CD14-positive monocyte (primary cell): ENCODE measurements around the gene FAM200B. TPM values are rescaled to one million over a fixed set of nuclear protein-coding genes. Genes with fewer than 3 reads are reported as not detected.

Experiments
- DNase-seq, 3 donors: peaks; one replicate each; pipeline ENCODE4 v3.0.0-alpha.2; 2011 to 2022
- H2AFZ ChIP-seq: 2 replicates; pipeline ENCODE4 v1.6.0; 2012; ENCODE audit warnings: mild to moderate bottlenecking, low read depth, low read length, inconsistent platforms; ENCODE audit not compliant: insufficient read depth, poor library complexity, severe bottlenecking
- H3K27ac ChIP-seq, 2 donors: 1 replicate in 1 of 2; 2 replicates in 1 of 2; pipeline ENCODE4 v1.5.1; 2012 to 2013; ENCODE audit warnings: low read length in 2 of 2, control low read depth in 1 of 2, inconsistent platforms in 1 of 2, low read depth in 1 of 2, mild to moderate bottlenecking in 1 of 2
- H3K27me3 ChIP-seq, 2 donors: one replicate each; pipeline versions ENCODE4 v1.6.0 to v1.6.1; 2011 to 2013; ENCODE audit warnings: low read length in 2 of 2; ENCODE audit not compliant: control insufficient read depth in 2 of 2, insufficient read depth in 2 of 2
- H3K36me3 ChIP-seq, 2 donors: replicated peaks in 1 of 2; 1 replicate in 1 of 2; 2 replicates in 1 of 2; pipeline versions ENCODE4 v1.5.1 to v1.6.1; 2012 to 2013; ENCODE audit warnings: low read length in 2 of 2, control low read depth in 1 of 2, inconsistent platforms in 1 of 2, mild to moderate bottlenecking in 1 of 2; ENCODE audit not compliant: insufficient read depth in 2 of 2, control insufficient read depth in 1 of 2
- H3K4me1 ChIP-seq, 2 donors: 1 replicate in 1 of 2; 2 replicates in 1 of 2; pipeline versions ENCODE4 v1.5.1 to v1.6.1; 2012 to 2013; ENCODE audit warnings: low read length in 2 of 2, control low read depth in 1 of 2, inconsistent platforms in 1 of 2, mild to moderate bottlenecking in 1 of 2, moderate library complexity in 1 of 2; ENCODE audit not compliant: insufficient read depth in 2 of 2, control insufficient read depth in 1 of 2
- H3K4me2 ChIP-seq: replicated peaks from 2 replicates; pipeline ENCODE3; 2012; ENCODE audit warnings: low read length, moderate library complexity, mild to moderate bottlenecking; ENCODE audit not compliant: poor library complexity, severe bottlenecking; ENCODE audit errors: extremely low read depth
- H3K4me3 ChIP-seq, 3 experiments: fragments of 200-600 bp in 1 of 3; sonication (generic) in 1 of 3; replicated peaks in 1 of 3; 1 replicate in 2 of 3; 2 replicates in 1 of 3; pipeline ENCODE4 v1.5.1; 2011 to 2013; ENCODE audit warnings: low read length in 3 of 3, mild to moderate bottlenecking in 3 of 3, control low read depth in 2 of 3, low read depth in 2 of 3, inconsistent platforms in 1 of 3, moderate library complexity in 1 of 3
- H3K79me2 ChIP-seq: 2 replicates; pipeline ENCODE4 v1.6.0; 2012; ENCODE audit warnings: mild to moderate bottlenecking, control low read depth, inconsistent platforms, low read length, moderate library complexity; ENCODE audit not compliant: insufficient read depth
- H3K9ac ChIP-seq: 2 replicates; pipeline ENCODE4 v1.6.0; 2017; ENCODE audit warnings: low read length, mild to moderate bottlenecking; ENCODE audit not compliant: insufficient read depth, poor library complexity, severe bottlenecking
- H3K9me3 ChIP-seq, 2 donors: replicated peaks in 1 of 2; 1 replicate in 1 of 2; 2 replicates in 1 of 2; pipeline versions ENCODE4 v1.5.1 to v1.6.1; 2012 to 2013; ENCODE audit warnings: low read length in 2 of 2, control low read depth in 1 of 2; ENCODE audit not compliant: control insufficient read depth in 1 of 2, insufficient read depth in 1 of 2
- H4K20me1 ChIP-seq: 2 replicates; pipeline ENCODE4 v1.6.0; 2012; ENCODE audit warnings: mild to moderate bottlenecking, low read length, control low read depth, moderate library complexity; ENCODE audit not compliant: insufficient read depth
- H3K27ac Mint-ChIP-seq, 7 donors: one replicate each; pipeline ENCODE4 v1.8.0; 2020; ENCODE audit warnings: mild to moderate bottlenecking in 7 of 7, mixed read lengths in 7 of 7, moderate library complexity in 6 of 7, inconsistent platforms in 2 of 7
- H3K27me3 Mint-ChIP-seq, 3 donors: one replicate each; pipeline ENCODE4 v1.8.0; 2021 to 2022; ENCODE audit warnings: low read depth in 3 of 3, mild to moderate bottlenecking in 3 of 3, mixed read lengths in 3 of 3, moderate library complexity in 3 of 3, inconsistent platforms in 1 of 3
- H3K36me3 Mint-ChIP-seq, 2 donors: one replicate each; pipeline ENCODE4 v1.8.0; 2020; ENCODE audit warnings: mixed read lengths in 2 of 2, inconsistent platforms in 1 of 2, mild to moderate bottlenecking in 1 of 2
- H3K4me1 Mint-ChIP-seq: one replicate; pipeline ENCODE4 v1.8.0; 2020; ENCODE audit warnings: mild to moderate bottlenecking, mixed read lengths
- H3K4me3 Mint-ChIP-seq, 2 donors: one replicate each; pipeline ENCODE4 v1.8.0; 2020; ENCODE audit warnings: mild to moderate bottlenecking in 2 of 2, mixed read lengths in 2 of 2, moderate library complexity in 1 of 2
- H3K9me3 Mint-ChIP-seq, 7 donors: one replicate each; pipeline ENCODE4 v1.8.0; 2020 to 2022; ENCODE audit warnings: mixed read lengths in 7 of 7, mild to moderate bottlenecking in 6 of 7, moderate library complexity in 6 of 7, inconsistent platforms in 2 of 7
- WGBS: methylation state at CpG from one replicate; pipeline ENCODE4 v1.1.5; 2013; ENCODE audit warnings: missing lambda C conversion rate; ENCODE audit not compliant: insufficient coverage; 5-methylcytosine and 5-hydroxymethylcytosine counted together
- intact Hi-C, 2 donors: fragments of 100-400 bp; cut with micrococcal nuclease; formaldehyde crosslinking; loops; one replicate each; pipeline versions ENCODE4 v1.15.0 to v1.15.1; 2023
- polyA plus RNA-seq, 3 donors: library from polyadenylated mRNA; depleted of rRNA in 1 of 3; unstranded in 2 of 3; stranded (reverse) in 1 of 3; fragments of 300-500 nt in 2 of 3; fragments of >200 nt in 1 of 3; fragmentation: Illumina TruSeq in 2 of 3; gene quantifications; 1 replicate in 2 of 3; 2 replicates in 1 of 3; pipeline ENCODE4 v1.2.3, GENCODE V29; 2012 to 2021
- TF ChIP-seq, protein P1 (sequence below): fragments of 200-600 bp; IDR thresholded peaks from one replicate; pipeline ENCODE4 v1.8.0; 2022; ENCODE audit warnings: antibody characterized with exemption, mild to moderate bottlenecking

Gene FAM200B
- polyA plus RNA-seq, 3 donors: 65.7 to 169 (median 151) TPM

DNA sequence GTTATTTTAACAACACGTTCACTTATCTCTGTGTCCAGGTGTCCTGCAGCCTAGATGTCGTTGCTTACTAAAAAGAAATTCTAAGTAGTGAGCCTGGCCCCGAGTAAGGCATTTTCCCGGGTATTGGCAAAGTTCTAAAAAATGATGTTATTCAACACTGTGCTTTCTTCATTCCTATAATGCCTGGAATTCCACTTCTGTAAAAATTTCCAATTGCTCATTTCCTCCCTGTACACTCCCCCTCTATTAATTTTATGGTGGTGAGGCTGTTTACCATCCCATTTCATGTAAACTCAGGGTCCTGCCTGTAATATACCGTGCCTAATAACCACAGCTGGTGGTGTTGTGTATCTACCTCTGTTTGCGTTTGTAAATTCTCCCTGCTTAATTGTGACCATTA is 35.5 kb downstream of the FAM200B start:
- Histone ChIP-seq H3K36me3 (peaks cover 90 to 98% of the 10 kb centered on the region in 2 donors), H3K4me2 (no peak overlapping the region), H3K9me3 (no peaks in the 10 kb centered on the region), H3K79me2 (peaks cover 85% of the 10 kb centered on the region), H4K20me1 (peaks cover 31% of the 10 kb centered on the region), H3K4me1 (peaks cover 29 to 31% of the 10 kb centered on the region in 2 donors), H2AFZ (no peak overlapping the region), H3K9ac (no peak overlapping the region), H3K27ac (peak overlapping the region in 1 of 2 donors; percentile 79), H3K4me3 (no peak overlapping the region), H3K27me3 (no peaks in the 10 kb centered on the region)
- DNase-seq: no peak
- Mint-ChIP-seq H3K4me3 (no peak overlapping the region), H3K27ac (peak overlapping the region in 2 of 7 donors; percentile 28 to 64), H3K36me3 (peaks cover 79 to 98% of the 10 kb centered on the region in 2 donors), H3K9me3 (peaks cover 0 to 2% (median 0%) of the 10 kb centered on the region in 7 donors), H3K27me3 (peaks cover 0 to 2% (median 0%) of the 10 kb centered on the region in 3 donors), H3K4me1 (peaks cover 34% of the 10 kb centered on the region)
- 100% methylated on average over 1 of the region's 6 CpGs for WGBS
- TF ChIP-seq, protein P1, sequence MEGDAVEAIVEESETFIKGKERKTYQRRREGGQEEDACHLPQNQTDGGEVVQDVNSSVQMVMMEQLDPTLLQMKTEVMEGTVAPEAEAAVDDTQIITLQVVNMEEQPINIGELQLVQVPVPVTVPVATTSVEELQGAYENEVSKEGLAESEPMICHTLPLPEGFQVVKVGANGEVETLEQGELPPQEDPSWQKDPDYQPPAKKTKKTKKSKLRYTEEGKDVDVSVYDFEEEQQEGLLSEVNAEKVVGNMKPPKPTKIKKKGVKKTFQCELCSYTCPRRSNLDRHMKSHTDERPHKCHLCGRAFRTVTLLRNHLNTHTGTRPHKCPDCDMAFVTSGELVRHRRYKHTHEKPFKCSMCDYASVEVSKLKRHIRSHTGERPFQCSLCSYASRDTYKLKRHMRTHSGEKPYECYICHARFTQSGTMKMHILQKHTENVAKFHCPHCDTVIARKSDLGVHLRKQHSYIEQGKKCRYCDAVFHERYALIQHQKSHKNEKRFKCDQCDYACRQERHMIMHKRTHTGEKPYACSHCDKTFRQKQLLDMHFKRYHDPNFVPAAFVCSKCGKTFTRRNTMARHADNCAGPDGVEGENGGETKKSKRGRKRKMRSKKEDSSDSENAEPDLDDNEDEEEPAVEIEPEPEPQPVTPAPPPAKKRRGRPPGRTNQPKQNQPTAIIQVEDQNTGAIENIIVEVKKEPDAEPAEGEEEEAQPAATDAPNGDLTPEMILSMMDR: no peak
- intact Hi-C loops: no loop called here

DNA sequence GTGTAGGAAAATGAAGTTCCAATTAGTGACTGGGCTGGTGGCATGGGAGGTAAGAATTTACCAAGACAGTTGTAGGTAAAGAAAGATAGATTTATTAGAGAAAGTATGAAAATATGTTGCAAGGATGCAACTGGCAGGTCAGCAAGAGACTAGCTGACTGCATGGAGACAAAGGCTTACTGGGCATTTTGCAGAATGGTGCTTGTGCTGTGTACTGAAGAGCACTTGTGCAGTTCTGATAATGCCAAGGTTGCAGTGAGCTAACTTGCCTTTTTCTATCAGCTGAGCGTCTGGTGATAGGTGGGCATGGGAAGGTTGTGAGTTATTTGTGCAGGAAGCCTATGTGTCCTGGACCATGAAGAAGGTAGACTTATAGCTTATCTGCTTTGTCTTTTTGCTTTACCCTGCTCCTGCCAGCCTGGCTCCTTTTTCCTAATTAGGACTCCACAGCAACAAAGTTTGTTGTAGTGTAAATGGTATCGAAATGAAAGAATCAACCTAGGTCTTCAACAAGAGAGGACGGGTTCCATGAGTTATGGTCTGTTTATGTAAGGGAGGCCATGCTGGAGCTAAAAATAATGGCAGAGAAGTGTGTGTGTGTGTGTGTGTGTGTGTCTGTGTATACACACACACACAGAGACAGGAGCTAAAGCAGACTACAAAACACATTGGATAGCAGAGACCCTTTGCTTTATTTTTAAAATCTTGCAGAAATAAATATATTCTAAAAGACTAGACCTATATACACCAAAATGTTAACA is 36.2 kb downstream of the FAM200B start:
- peak overlapping the region; percentile 14 to 85 (median 64) for H3K27ac Mint-ChIP-seq
- H3K36me3 Mint-ChIP-seq: peaks cover 76 to 98% of the 10 kb centered on the region in 2 donors
- intact Hi-C loops: no loop called here
- peaks cover 26% of the 10 kb centered on the region for H4K20me1 ChIP-seq
- H3K9me3 Mint-ChIP-seq: peaks cover 0 to 2% (median 0%) of the 10 kb centered on the region in 7 donors
- H3K4me1 ChIP-seq: peaks cover 29 to 31% of the 10 kb centered on the region in 2 donors
- H3K4me2 ChIP-seq: no peak overlapping the region
- H3K36me3 ChIP-seq: peaks cover 90 to 98% of the 10 kb centered on the region in 2 donors
- TF ChIP-seq, protein P1: no peak
- peaks cover 0 to 2% (median 0%) of the 10 kb centered on the region in 3 donors for H3K27me3 Mint-ChIP-seq
- no peak for DNase-seq
- H2AFZ ChIP-seq: no peak overlapping the region
- H3K27me3 ChIP-seq: no peaks in the 10 kb centered on the region
- H3K9me3 ChIP-seq: no peaks in the 10 kb centered on the region
- H3K79me2 ChIP-seq: peaks cover 84% of the 10 kb centered on the region
- no peak overlapping the region for H3K9ac ChIP-seq
- WGBS: no CpG with 5 or more reads among the region's 3 CpGs
- no peak overlapping the region for H3K4me3 Mint-ChIP-seq
- no peak overlapping the region for H3K4me3 ChIP-seq
- H3K4me1 Mint-ChIP-seq: peaks cover 34% of the 10 kb centered on the region
- peak overlapping the region in 1 of 2 donors; percentile 79 for H3K27ac ChIP-seq
